Glomerular endothelial cell (primary cell): Measurements from ENCODE around the gene FADD. TPM values are rescaled to one million over a fixed set of nuclear protein-coding genes. Genes with fewer than 3 reads are reported as not detected.

ENCODE experiments used
- total RNA-seq: library from RNA; depleted of rRNA; stranded (reverse); fragments of >200 nt; gene quantifications from 2 replicates; pipeline ENCODE4 v1.2.3, GENCODE V29; 2015

The FADD gene
- total RNA-seq, 1 donor from 2014 or later, result 38.8 TPM

Other genes starting within 250 kb of the FADD start
- 0.70 and 3.0 TPM in 2 replicates for gene ANO1, start 125.0 kb upstream of the FADD start, total RNA-seq
- gene PPFIA1, start 67.4 kb downstream of the FADD start, total RNA-seq, result 29.3 and 42.1 TPM in 2 replicates
- 389 and 537 TPM in 2 replicates for gene CTTN, start 195.2 kb downstream of the FADD start, total RNA-seq